ENCODE measurements around the gene KLK13. TPM values are rescaled to one million over a fixed set of nuclear protein-coding genes. Genes with fewer than 3 reads are reported as not detected.

The KLK13 gene
- polyA plus RNA-seq, 1 donor (not counting 4 experiments of a cell fraction or from before 2014, with no cell fraction given): 2.0 TPM

- dilution Hi-C loops (cut with MboI; ENCODE audit: extremely low pct_ligation_motif_present, low sequenced_read_pairs): no loop called here
- H3K4me3 ChIP-seq (ENCODE audit: control insufficient read depth in 2 of 3, extremely low read depth in 1 of 3, insufficient read depth in 2 of 3, low read depth in 1 of 3, low read length in 3 of 3): no peak overlapping the region
- H3K9me3 ChIP-seq (ENCODE audit: control insufficient read depth, low read depth, low read length): no peaks in the 10 kb centered on the region
- DNase-seq (ENCODE audit: low read depth, low spot score) (no peak), FAIRE-seq (no peak)
- H4K20me1 ChIP-seq (ENCODE audit: control insufficient read depth, extremely low read depth, insufficient read depth, low read length): no peaks in the 10 kb centered on the region
- H3K36me3 ChIP-seq (ENCODE audit: control insufficient read depth in 2 of 2, extremely low read depth in 1 of 2, insufficient read depth in 2 of 2, low read length in 2 of 2): no peaks in the 10 kb centered on the region
- no peak overlapping the region for H3K9ac ChIP-seq (ENCODE audit: control insufficient read depth, extremely low read depth, insufficient read depth, low read length)
- no peak overlapping the region for H3K27ac ChIP-seq (ENCODE audit: control insufficient read depth, insufficient read depth, low read length)
- H3K4me2 ChIP-seq (ENCODE audit: control insufficient read depth, extremely low read depth, insufficient read depth, low read depth, low read length): no peak overlapping the region
- H3K79me2 ChIP-seq (ENCODE audit: control insufficient read depth, insufficient read depth, low read length): no peaks in the 10 kb centered on the region
- no peaks in the 10 kb centered on the region for H3K27me3 ChIP-seq (ENCODE audit: control insufficient read depth, extremely low read depth, insufficient read depth, low read length)
- H2AFZ ChIP-seq (ENCODE audit: control insufficient read depth, low read length): no peak overlapping the region
- TF ChIP-seq EZH2 (IDR thresholded peaks at IDR 0.05; ENCODE audit: low read length): no peak
- no peak for TF ChIP-seq CTCF (optimal IDR thresholded peaks at IDR 0.05 in 1 of 3, IDR thresholded peaks at IDR 0.05 in 1 of 3, conservative IDR thresholded peaks at IDR 0.05 in 1 of 3; ENCODE audit: extremely low read depth in 1 of 3, insufficient read depth in 2 of 3, low read length in 3 of 3)
- H3K9me1 ChIP-seq (ENCODE audit: control insufficient read depth, extremely low read depth, insufficient read depth, low read length): no peaks in the 10 kb centered on the region
- H3K4me1 ChIP-seq (ENCODE audit: control insufficient read depth, extremely low read depth, insufficient read depth, low read length): peaks cover 12% of the 10 kb centered on the region
Measured at GRCh38 chr19:51091126-51091525, 26.2 kb upstream of the KLK13 start.

GRCh38 chr19:51090471-51090870 lies 25.6 kb upstream of the KLK13 start:
- H3K9ac ChIP-seq (ENCODE audit: control insufficient read depth, extremely low read depth, insufficient read depth, low read length): no peak overlapping the region
- FAIRE-seq (no peak), DNase-seq (ENCODE audit: low read depth, low spot score) (no peak)
- H3K79me2 ChIP-seq (ENCODE audit: control insufficient read depth, insufficient read depth, low read length): no peaks in the 10 kb centered on the region
- H4K20me1 ChIP-seq (ENCODE audit: control insufficient read depth, extremely low read depth, insufficient read depth, low read length): no peaks in the 10 kb centered on the region
- no peak overlapping the region for H2AFZ ChIP-seq (ENCODE audit: control insufficient read depth, low read length)
- H3K27me3 ChIP-seq (ENCODE audit: control insufficient read depth, extremely low read depth, insufficient read depth, low read length): no peaks in the 10 kb centered on the region
- TF ChIP-seq EZH2 (IDR thresholded peaks at IDR 0.05; ENCODE audit: low read length) (no peak), CTCF (optimal IDR thresholded peaks at IDR 0.05 in 1 of 3, IDR thresholded peaks at IDR 0.05 in 1 of 3, conservative IDR thresholded peaks at IDR 0.05 in 1 of 3; ENCODE audit: extremely low read depth in 1 of 3, insufficient read depth in 2 of 3, low read length in 3 of 3) (no peak)
- H3K27ac ChIP-seq (ENCODE audit: control insufficient read depth, insufficient read depth, low read length): no peak overlapping the region
- H3K4me1 ChIP-seq (ENCODE audit: control insufficient read depth, extremely low read depth, insufficient read depth, low read length): peaks cover 12% of the 10 kb centered on the region
- H3K9me1 ChIP-seq (ENCODE audit: control insufficient read depth, extremely low read depth, insufficient read depth, low read length): no peaks in the 10 kb centered on the region
- H3K4me2 ChIP-seq (ENCODE audit: control insufficient read depth, extremely low read depth, insufficient read depth, low read depth, low read length): no peak overlapping the region
- dilution Hi-C loops (cut with MboI; ENCODE audit: extremely low pct_ligation_motif_present, low sequenced_read_pairs): no loop called here
- no peak overlapping the region for H3K4me3 ChIP-seq (ENCODE audit: control insufficient read depth in 2 of 3, extremely low read depth in 1 of 3, insufficient read depth in 2 of 3, low read depth in 1 of 3, low read length in 3 of 3)
- no peaks in the 10 kb centered on the region for H3K36me3 ChIP-seq (ENCODE audit: control insufficient read depth in 2 of 2, extremely low read depth in 1 of 2, insufficient read depth in 2 of 2, low read length in 2 of 2)
- H3K9me3 ChIP-seq (ENCODE audit: control insufficient read depth, low read depth, low read length): no peaks in the 10 kb centered on the region

Data from keratinocyte (primary cell).